T-helper 1 cell treated with Interleukin-12 subunit alpha and Interleukin-12 subunit beta and Interleukin-4 antibody, amounts not matched to agents 30 μg/mL and 1 μg/mL, for 36 hours (primary cell): Measurements from ENCODE around the gene SSUH2.

Source experiments
- H3K27ac Mint-ChIP-seq: one replicate; pipeline ENCODE4 v1.8.0; 2021; ENCODE audit warnings: mild to moderate bottlenecking, mixed read lengths
- H3K27me3 Mint-ChIP-seq: one replicate; pipeline ENCODE4 v1.8.0; 2021; ENCODE audit warnings: low read depth, mixed read lengths
- H3K36me3 Mint-ChIP-seq: one replicate; pipeline ENCODE4 v1.8.0; 2021; ENCODE audit warnings: low read depth, mixed read lengths
- H3K4me1 Mint-ChIP-seq: one replicate; pipeline ENCODE4 v1.8.0; 2021; ENCODE audit warnings: low read depth, mixed read lengths
- H3K4me3 Mint-ChIP-seq: one replicate; pipeline ENCODE4 v1.8.0; 2021; ENCODE audit warnings: mild to moderate bottlenecking, moderate library complexity, mixed read lengths
- H3K9me3 Mint-ChIP-seq: one replicate; pipeline ENCODE4 v1.8.0; 2021; ENCODE audit warnings: mixed read lengths

The SSUH2 gene

GRCh38 chr3:8576841-8577571 is 67.6 kb downstream of the SSUH2 start:
- no peaks in the 10 kb centered on the region for H3K27me3 Mint-ChIP-seq
- H3K27ac Mint-ChIP-seq = no peak overlapping the region
- H3K36me3 Mint-ChIP-seq = no peaks in the 10 kb centered on the region
- H3K9me3 Mint-ChIP-seq = no peaks in the 10 kb centered on the region
- no peaks in the 10 kb centered on the region for H3K4me1 Mint-ChIP-seq
- no peak overlapping the region for H3K4me3 Mint-ChIP-seq

- Mint-ChIP-seq H3K27me3 (no peaks in the 10 kb centered on the region), H3K27ac (no peak overlapping the region), H3K36me3 (no peaks in the 10 kb centered on the region), H3K9me3 (no peaks in the 10 kb centered on the region), H3K4me1 (peaks cover under 1% of the 10 kb centered on the region), H3K4me3 (no peak overlapping the region)
Measured at GRCh38 chr3:8576436-8576835, 68.2 kb downstream of the SSUH2 start.

- Mint-ChIP-seq H3K4me3 (no peak overlapping the region), H3K27me3 (no peaks in the 10 kb centered on the region), H3K36me3 (no peaks in the 10 kb centered on the region), H3K4me1 (peaks cover 6% of the 10 kb centered on the region), H3K27ac (no peak overlapping the region), H3K9me3 (no peaks in the 10 kb centered on the region)
Measured at GRCh38 chr3:8575364-8576104, 69.1 kb downstream of the SSUH2 start.

- H3K36me3 Mint-ChIP-seq = no peaks in the 10 kb centered on the region
- no peak overlapping the region for H3K27ac Mint-ChIP-seq
- no peaks in the 10 kb centered on the region for H3K27me3 Mint-ChIP-seq
- H3K9me3 Mint-ChIP-seq = no peaks in the 10 kb centered on the region
- peaks cover 6% of the 10 kb centered on the region for H3K4me1 Mint-ChIP-seq
- H3K4me3 Mint-ChIP-seq = no peak overlapping the region
Measured at GRCh38 chr3:8574670-8575322, 69.8 kb downstream of the SSUH2 start.

GRCh38 chr3:8574040-8574669 is 70.4 kb downstream of the SSUH2 start:
- Mint-ChIP-seq H3K9me3 (no peaks in the 10 kb centered on the region), H3K36me3 (no peaks in the 10 kb centered on the region), H3K27ac (no peak overlapping the region), H3K27me3 (no peaks in the 10 kb centered on the region), H3K4me3 (no peak overlapping the region), H3K4me1 (peaks cover 6% of the 10 kb centered on the region)

- no peaks in the 10 kb centered on the region for H3K27me3 Mint-ChIP-seq
- no peaks in the 10 kb centered on the region for H3K36me3 Mint-ChIP-seq
- H3K27ac Mint-ChIP-seq = no peak overlapping the region
- H3K4me3 Mint-ChIP-seq = no peak overlapping the region
- H3K9me3 Mint-ChIP-seq = no peaks in the 10 kb centered on the region
- peaks cover 6% of the 10 kb centered on the region for H3K4me1 Mint-ChIP-seq
Measured at GRCh38 chr3:8573342-8573926, 71.2 kb downstream of the SSUH2 start.

- H3K27ac Mint-ChIP-seq = no peak overlapping the region
- H3K4me1 Mint-ChIP-seq = peaks cover 6% of the 10 kb centered on the region
- no peaks in the 10 kb centered on the region for H3K27me3 Mint-ChIP-seq
- no peaks in the 10 kb centered on the region for H3K36me3 Mint-ChIP-seq
- H3K9me3 Mint-ChIP-seq = no peaks in the 10 kb centered on the region
- H3K4me3 Mint-ChIP-seq = no peak overlapping the region
Measured at GRCh38 chr3:8571256-8571655, 73.3 kb downstream of the SSUH2 start.
